ENCODE measurements around the gene LRRC45. TPM values are rescaled to one million over a fixed set of nuclear protein-coding genes. Genes with fewer than 3 reads are reported as not detected.

LRRC45 gene
- polyA plus RNA-seq, 1 donor (not counting 4 experiments of a cell fraction or from before 2014, with no cell fraction given): 2.5 TPM

DNA sequence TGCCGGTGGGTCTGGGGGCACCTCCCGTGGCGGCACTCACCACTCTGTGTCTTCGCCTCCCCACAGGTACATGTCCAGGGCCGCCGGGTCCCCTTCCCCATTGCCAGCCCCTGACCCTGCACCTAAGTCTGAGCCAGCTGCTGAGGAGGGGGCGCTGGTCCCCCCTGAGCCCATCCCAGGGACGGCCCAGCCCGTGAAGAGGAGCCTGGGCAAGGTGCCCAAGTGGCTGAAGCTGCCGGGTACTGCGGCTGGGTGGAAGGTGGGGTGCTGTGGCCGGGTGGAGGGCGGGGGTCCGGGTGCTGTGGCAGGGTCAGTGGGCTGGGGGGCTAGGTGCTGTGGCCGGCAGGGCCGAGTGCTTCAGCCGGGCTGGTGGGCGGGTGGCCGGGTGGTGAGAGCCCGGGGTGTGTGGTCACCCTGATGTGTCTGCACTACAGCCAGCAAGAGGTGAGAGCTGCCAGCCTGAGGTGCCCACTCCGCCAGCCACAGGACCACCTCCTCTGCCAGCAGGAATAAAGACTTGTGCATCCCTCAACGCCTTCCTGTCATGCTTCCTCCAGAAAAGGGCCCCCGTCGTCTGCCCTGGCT, 6.1 kb upstream of the LRRC45 start:
- FAIRE-seq (no peak), DNase-seq (ENCODE audit: low read depth, low spot score) (no peak)
- peaks cover under 1% of the 10 kb centered on the region for H3K79me2 ChIP-seq (ENCODE audit: control insufficient read depth, insufficient read depth, low read length)
- H3K27ac ChIP-seq (ENCODE audit: control insufficient read depth, insufficient read depth, low read length): no peak overlapping the region
- H4K20me1 ChIP-seq (ENCODE audit: control insufficient read depth, extremely low read depth, insufficient read depth, low read length): peaks cover 6% of the 10 kb centered on the region
- no peaks in the 10 kb centered on the region for H3K9me1 ChIP-seq (ENCODE audit: control insufficient read depth, extremely low read depth, insufficient read depth, low read length)
- H3K4me2 ChIP-seq (ENCODE audit: control insufficient read depth, extremely low read depth, insufficient read depth, low read depth, low read length): no peak overlapping the region
- no peak for TF ChIP-seq EZH2 (IDR thresholded peaks at IDR 0.05; ENCODE audit: low read length)
- TF ChIP-seq CTCF (optimal IDR thresholded peaks at IDR 0.05 in 1 of 3, IDR thresholded peaks at IDR 0.05 in 1 of 3, conservative IDR thresholded peaks at IDR 0.05 in 1 of 3; ENCODE audit: extremely low read depth in 1 of 3, insufficient read depth in 2 of 3, low read length in 3 of 3): no peak
- H3K9me3 ChIP-seq (ENCODE audit: control insufficient read depth, low read depth, low read length): no peaks in the 10 kb centered on the region
- peaks cover 29% of the 10 kb centered on the region for H3K4me1 ChIP-seq (ENCODE audit: control insufficient read depth, extremely low read depth, insufficient read depth, low read length)
- H3K36me3 ChIP-seq (ENCODE audit: control insufficient read depth in 2 of 2, extremely low read depth in 1 of 2, insufficient read depth in 2 of 2, low read length in 2 of 2): peaks cover 0 to 4% of the 10 kb centered on the region in 2 experiments
- H2AFZ ChIP-seq (ENCODE audit: control insufficient read depth, low read length): no peak overlapping the region
- dilution Hi-C loops (cut with MboI; ENCODE audit: extremely low pct_ligation_motif_present, low sequenced_read_pairs): no loop called here
- H3K9ac ChIP-seq (ENCODE audit: control insufficient read depth, extremely low read depth, insufficient read depth, low read length): no peak overlapping the region
- no peak overlapping the region for H3K4me3 ChIP-seq (ENCODE audit: control insufficient read depth in 2 of 3, extremely low read depth in 1 of 3, insufficient read depth in 2 of 3, low read depth in 1 of 3, low read length in 3 of 3)
- no peaks in the 10 kb centered on the region for H3K27me3 ChIP-seq (ENCODE audit: control insufficient read depth, extremely low read depth, insufficient read depth, low read length)

GRCh38 chr17:82017612-82018151, 5.4 kb upstream of the LRRC45 start:
- Histone ChIP-seq H3K27ac (ENCODE audit: control insufficient read depth, insufficient read depth, low read length) (no peak overlapping the region), H3K9me3 (ENCODE audit: control insufficient read depth, low read depth, low read length) (no peaks in the 10 kb centered on the region), H3K27me3 (ENCODE audit: control insufficient read depth, extremely low read depth, insufficient read depth, low read length) (no peaks in the 10 kb centered on the region), H3K4me2 (ENCODE audit: control insufficient read depth, extremely low read depth, insufficient read depth, low read depth, low read length) (no peak overlapping the region), H3K4me3 (ENCODE audit: control insufficient read depth in 2 of 3, extremely low read depth in 1 of 3, insufficient read depth in 2 of 3, low read depth in 1 of 3, low read length in 3 of 3) (no peak overlapping the region), H3K36me3 (ENCODE audit: control insufficient read depth in 2 of 2, extremely low read depth in 1 of 2, insufficient read depth in 2 of 2, low read length in 2 of 2) (peaks cover 0 to 4% of the 10 kb centered on the region in 2 experiments), H3K4me1 (ENCODE audit: control insufficient read depth, extremely low read depth, insufficient read depth, low read length) (peaks cover 32% of the 10 kb centered on the region), H3K9me1 (ENCODE audit: control insufficient read depth, extremely low read depth, insufficient read depth, low read length) (no peaks in the 10 kb centered on the region), H2AFZ (ENCODE audit: control insufficient read depth, low read length) (no peak overlapping the region), H3K9ac (ENCODE audit: control insufficient read depth, extremely low read depth, insufficient read depth, low read length) (no peak overlapping the region), H3K79me2 (ENCODE audit: control insufficient read depth, insufficient read depth, low read length) (peaks cover 5% of the 10 kb centered on the region), H4K20me1 (ENCODE audit: control insufficient read depth, extremely low read depth, insufficient read depth, low read length) (peaks cover 6% of the 10 kb centered on the region)
- no peak for TF ChIP-seq EZH2 (IDR thresholded peaks at IDR 0.05; ENCODE audit: low read length)
- no peak for DNase-seq (ENCODE audit: low read depth, low spot score)
- FAIRE-seq: no peak
- dilution Hi-C loops (cut with MboI; ENCODE audit: extremely low pct_ligation_motif_present, low sequenced_read_pairs): no loop called here
